Ectodermal cell (in vitro differentiated cells): ENCODE data around the gene PTGR1.

Source experiments
- H3K27ac ChIP-seq: 2 replicates; pipeline ENCODE4 v1.7.0; 2013; ENCODE audit warnings: mild to moderate bottlenecking, low read depth, low read length; ENCODE audit not compliant: insufficient read depth, poor library complexity, severe bottlenecking
- H3K27me3 ChIP-seq: 2 replicates; pipeline ENCODE4 v1.7.0; 2013; ENCODE audit warnings: mild to moderate bottlenecking, low read length; ENCODE audit not compliant: insufficient read depth, control insufficient read depth, poor library complexity, severe bottlenecking
- H3K36me3 ChIP-seq: one replicate; pipeline ENCODE4 v1.7.0; 2013; ENCODE audit warnings: low read length; ENCODE audit not compliant: control insufficient read depth, insufficient read depth
- H3K4me1 ChIP-seq: one replicate; pipeline ENCODE4 v1.7.0; 2013; ENCODE audit warnings: low read length; ENCODE audit not compliant: control insufficient read depth, insufficient read depth
- H3K4me3 ChIP-seq: 2 replicates; pipeline ENCODE4 v1.7.0; 2013; ENCODE audit warnings: low read depth, low read length, control low read depth; ENCODE audit not compliant: insufficient read depth
- H3K9me3 ChIP-seq: 2 replicates; pipeline ENCODE4 v1.7.0; 2013; ENCODE audit warnings: mild to moderate bottlenecking, low read length, moderate library complexity; ENCODE audit not compliant: control insufficient read depth
- WGBS, 2 experiments: methylation state at CpG; one replicate each; pipeline ENCODE4 v1.1.7; 2013; ENCODE audit warnings: missing lambda C conversion rate in 2 of 2; 5-methylcytosine and 5-hydroxymethylcytosine counted together

Gene PTGR1

GRCh38 chr9:111613436-111614040, 14.1 kb upstream of the PTGR1 start:
- no peak overlapping the region for H3K4me3 ChIP-seq
- H3K27me3 ChIP-seq: no peaks in the 10 kb centered on the region
- no peaks in the 10 kb centered on the region for H3K4me1 ChIP-seq
- H3K27ac ChIP-seq: no peak overlapping the region
- WGBS, 2 experiments: 68 to 71% methylated on average over 4 of the region's 4 CpGs
- H3K9me3 ChIP-seq: no peaks in the 10 kb centered on the region
- H3K36me3 ChIP-seq: no peaks in the 10 kb centered on the region

- Histone ChIP-seq H3K9me3 (no peaks in the 10 kb centered on the region), H3K27me3 (no peaks in the 10 kb centered on the region), H3K36me3 (no peaks in the 10 kb centered on the region), H3K4me3 (no peak overlapping the region), H3K4me1 (no peaks in the 10 kb centered on the region), H3K27ac (no peak overlapping the region)
- 89 to 90% methylated on average over 7 of the region's 7 CpGs for WGBS, 2 experiments
Measured at GRCh38 chr9:111610845-111611244, 11.4 kb upstream of the PTGR1 start.

DNA sequence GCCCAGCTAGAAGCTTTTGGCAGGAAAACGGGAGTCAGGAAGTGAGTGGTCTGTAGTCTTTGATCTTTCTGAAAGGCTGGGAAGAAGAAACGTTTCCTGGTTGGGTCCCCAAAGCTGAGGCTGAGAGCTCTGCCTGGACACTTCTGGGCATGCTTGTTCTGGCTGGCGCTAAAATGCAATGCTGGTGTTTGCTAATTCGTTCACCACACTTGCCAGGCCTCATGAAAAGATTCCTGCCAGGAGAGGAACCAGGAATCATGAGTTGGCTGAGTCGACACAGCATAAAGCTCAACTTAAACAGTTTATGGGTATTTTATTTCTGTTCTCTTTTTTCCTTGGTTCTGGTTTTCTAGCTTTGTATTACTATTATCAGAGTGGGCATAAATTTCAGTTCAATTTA, 10.7 kb upstream of the PTGR1 start:
- Histone ChIP-seq H3K27me3 (no peaks in the 10 kb centered on the region), H3K4me1 (no peaks in the 10 kb centered on the region), H3K27ac (no peak overlapping the region), H3K4me3 (no peak overlapping the region), H3K9me3 (no peaks in the 10 kb centered on the region), H3K36me3 (no peaks in the 10 kb centered on the region)
- 82 to 88% methylated on average over 5 of the region's 5 CpGs for WGBS, 2 experiments

GRCh38 chr9:111605041-111605559, 5.7 kb upstream of the PTGR1 start:
- Histone ChIP-seq H3K36me3 (no peaks in the 10 kb centered on the region), H3K9me3 (no peaks in the 10 kb centered on the region), H3K4me3 (no peak overlapping the region), H3K27me3 (no peaks in the 10 kb centered on the region), H3K27ac (no peak overlapping the region), H3K4me1 (no peaks in the 10 kb centered on the region)
- 95 to 100% methylated on average over 9 of the region's 9 CpGs for WGBS, 2 experiments

GRCh38 chr9:111604054-111604615, 4.7 kb upstream of the PTGR1 start:
- no peaks in the 10 kb centered on the region for H3K36me3 ChIP-seq
- H3K4me3 ChIP-seq: no peak overlapping the region
- no peaks in the 10 kb centered on the region for H3K27me3 ChIP-seq
- WGBS, 2 experiments: 76 to 81% methylated on average over 16 of the region's 16 CpGs
- H3K27ac ChIP-seq: no peak overlapping the region
- H3K9me3 ChIP-seq: no peaks in the 10 kb centered on the region
- H3K4me1 ChIP-seq: no peaks in the 10 kb centered on the region

GRCh38 chr9:111603041-111603440, 3.6 kb upstream of the PTGR1 start:
- H3K27me3 ChIP-seq: no peaks in the 10 kb centered on the region
- no peaks in the 10 kb centered on the region for H3K4me1 ChIP-seq
- no peak overlapping the region for H3K4me3 ChIP-seq
- H3K27ac ChIP-seq: no peak overlapping the region
- H3K36me3 ChIP-seq: no peaks in the 10 kb centered on the region
- no peaks in the 10 kb centered on the region for H3K9me3 ChIP-seq
- 87 to 92% methylated on average over 4 of the region's 4 CpGs for WGBS, 2 experiments

DNA sequence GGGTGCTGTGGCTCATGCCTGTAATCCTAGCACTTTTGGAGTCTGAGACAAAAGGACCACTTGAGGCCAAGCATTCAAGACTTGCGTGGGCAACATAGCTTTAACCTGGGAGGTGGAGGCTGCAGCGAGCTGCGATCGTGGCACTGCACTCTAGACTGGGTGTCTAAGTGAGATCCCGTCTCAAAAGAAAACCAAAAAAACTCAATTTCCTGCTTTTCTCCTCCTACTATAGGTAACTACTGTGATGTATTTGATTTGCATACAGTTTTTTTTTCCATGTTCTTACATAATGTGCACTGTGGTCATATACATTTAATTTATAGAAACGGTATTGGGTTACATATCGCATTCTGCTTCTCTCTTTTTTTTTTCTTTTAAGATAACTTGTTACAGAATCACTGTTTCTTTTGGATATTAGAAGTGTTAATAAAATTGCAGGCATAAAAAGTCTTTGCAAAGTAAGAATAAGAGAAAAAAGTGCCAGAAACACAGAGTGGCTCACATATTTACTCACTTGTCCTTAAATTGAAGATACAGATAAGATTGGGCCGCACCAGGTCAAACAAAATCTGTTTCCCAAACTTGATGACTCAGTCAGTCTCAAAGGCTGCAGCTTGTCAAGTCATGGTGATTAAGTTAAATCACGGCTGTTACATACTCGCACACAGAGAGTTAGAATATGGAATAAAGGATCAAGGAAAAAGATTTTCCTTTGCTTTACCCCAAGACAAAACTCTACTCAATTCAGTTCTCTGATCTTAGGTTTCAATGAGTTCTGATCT, 2.0 kb upstream of the PTGR1 start:
- H3K27me3 ChIP-seq: no peaks in the 10 kb centered on the region
- no peaks in the 10 kb centered on the region for H3K36me3 ChIP-seq
- 91 to 94% methylated on average over 7 to 9 of the region's 10 CpGs for WGBS, 2 experiments
- H3K9me3 ChIP-seq: no peaks in the 10 kb centered on the region
- H3K4me3 ChIP-seq: no peak overlapping the region
- no peaks in the 10 kb centered on the region for H3K4me1 ChIP-seq
- no peak overlapping the region for H3K27ac ChIP-seq

DNA sequence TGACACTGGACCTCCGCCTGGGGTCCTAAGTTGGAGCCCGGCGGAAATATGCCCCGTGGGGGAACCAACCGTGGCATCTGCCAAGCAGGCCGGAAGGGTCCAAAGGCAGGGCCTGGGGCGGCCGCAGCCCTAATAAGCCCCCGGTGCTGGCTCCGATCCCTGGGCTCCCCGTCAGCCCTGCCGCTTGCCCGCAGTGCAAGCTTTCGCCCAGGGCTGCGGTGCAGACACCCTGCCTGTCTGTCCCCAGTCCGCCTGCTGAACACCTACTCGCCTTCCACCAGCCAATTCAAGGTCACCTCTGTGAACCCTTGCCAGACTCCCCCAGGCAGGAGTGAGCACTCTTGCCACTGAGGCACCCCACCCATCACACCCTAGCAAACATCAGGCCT, 502 bp upstream of the PTGR1 start:
- Histone ChIP-seq H3K27me3 (no peaks in the 10 kb centered on the region), H3K4me1 (no peaks in the 10 kb centered on the region), H3K27ac (no peak overlapping the region), H3K9me3 (no peaks in the 10 kb centered on the region), H3K4me3 (peak overlapping the region; percentile 58), H3K36me3 (no peaks in the 10 kb centered on the region)
- 89 to 90% methylated on average over 17 of the region's 17 CpGs for whole genome bisulfite sequencing, 2 experiments

DNA sequence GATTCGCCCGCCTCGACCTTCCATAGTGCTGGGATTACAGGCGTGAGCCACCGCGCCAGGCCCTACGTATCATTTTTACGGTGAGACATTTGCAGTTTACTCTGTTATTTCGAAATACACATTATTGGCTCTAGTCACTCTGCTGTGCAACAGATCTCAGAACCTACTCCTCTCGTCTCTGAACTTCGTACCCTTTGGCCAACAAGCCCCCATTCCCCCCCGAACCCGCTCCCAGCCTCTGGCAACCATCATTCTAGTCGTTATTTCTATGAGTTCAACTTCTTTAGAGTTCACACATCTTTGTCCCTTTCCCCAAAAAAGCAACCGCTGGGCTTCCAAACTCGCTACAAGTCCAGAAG, 735 bp downstream of the PTGR1 start:
- Histone ChIP-seq H3K27me3 (no peaks in the 10 kb centered on the region), H3K4me3 (peak overlapping the region; percentile 58), H3K9me3 (no peaks in the 10 kb centered on the region), H3K4me1 (no peaks in the 10 kb centered on the region), H3K27ac (no peak overlapping the region), H3K36me3 (peaks cover under 1% of the 10 kb centered on the region)
- WGBS, 2 experiments: 11 to 12% methylated on average over 16 of the region's 16 CpGs
